M059J (cell line): ENCODE data around the gene SETD7. TPM values are rescaled to one million over a fixed set of nuclear protein-coding genes. Genes with fewer than 3 reads are reported as not detected.
"Not testable (repeated sequence)": the region's sequence is repeated elsewhere in the genome, so short reads cannot be mapped to it uniquely, and the experiment has no call there.

Experiments used
- DNase-seq: peaks from one replicate; pipeline ENCODE4 v3.0.0-alpha.2; 2012; ENCODE audit warnings: low read depth
- total RNA-seq: library from RNA; depleted of rRNA; stranded (reverse); fragments of >200 nt; shearing (Covaris generic); gene quantifications from 2 replicates; pipeline ENCODE4 v1.2.3, GENCODE V29; 2014; rRNA removed

The SETD7 gene
- total RNA-seq, 1 experiment from 2014 or later: 25.3 TPM

- peak; percentile 36 for DNase-seq
Measured at GRCh38 chr4:139465922-139466321, 90.1 kb downstream of the SETD7 start.

DNA sequence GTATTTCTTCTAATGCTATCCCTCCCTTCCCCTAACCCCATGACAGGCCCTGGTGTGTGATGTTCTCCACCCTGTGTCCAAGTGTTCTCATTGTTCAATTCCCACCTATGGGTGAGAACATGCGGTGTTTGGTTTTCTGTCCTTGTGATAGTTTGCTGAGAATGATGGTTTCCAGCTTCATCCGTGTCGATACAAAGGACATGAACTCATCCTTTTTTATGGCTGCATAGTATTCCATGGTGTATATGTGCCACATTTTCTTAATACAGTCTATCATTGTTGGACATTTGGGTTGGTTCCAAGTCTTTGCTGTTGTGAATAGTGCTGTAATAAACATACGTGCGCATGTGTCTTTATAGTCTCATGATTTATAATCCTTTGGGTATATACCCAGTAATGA lies 91.5 kb downstream of the SETD7 start:
- not testable (repeated sequence) for DNase-seq

DNA sequence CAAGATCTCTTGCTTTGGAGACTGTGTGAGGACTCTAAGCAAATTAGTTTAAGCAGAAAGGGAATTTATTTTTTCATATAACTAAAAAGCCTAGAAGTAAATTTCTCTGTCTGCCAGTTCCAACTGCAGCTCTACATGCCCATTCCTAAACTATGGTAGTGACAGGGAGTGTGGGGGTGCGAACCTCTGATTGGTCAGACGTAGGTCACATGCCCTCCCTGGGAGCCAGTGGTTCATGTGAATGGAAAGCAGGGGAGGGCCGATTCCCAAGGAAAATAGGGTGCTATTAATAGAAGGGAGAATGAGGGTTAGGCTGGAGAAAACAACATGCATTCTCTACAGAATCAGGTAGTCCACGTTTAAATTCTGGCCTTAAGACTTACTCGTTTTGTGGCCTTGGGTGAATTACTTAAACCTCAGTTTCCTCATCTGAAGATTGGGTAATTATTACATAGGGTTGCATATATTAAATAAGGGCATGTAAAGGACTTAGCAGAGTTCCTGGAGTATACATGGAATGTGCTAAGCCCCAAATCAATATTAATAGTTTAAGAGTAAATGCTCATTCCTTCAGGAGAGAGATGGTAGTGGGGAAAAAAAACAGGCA lies 94.9 kb downstream of the SETD7 start:
- DNase-seq: no peak

GRCh38 chr4:139460565-139460964 lies 95.5 kb downstream of the SETD7 start:
- DNase-seq: no peak

DNA sequence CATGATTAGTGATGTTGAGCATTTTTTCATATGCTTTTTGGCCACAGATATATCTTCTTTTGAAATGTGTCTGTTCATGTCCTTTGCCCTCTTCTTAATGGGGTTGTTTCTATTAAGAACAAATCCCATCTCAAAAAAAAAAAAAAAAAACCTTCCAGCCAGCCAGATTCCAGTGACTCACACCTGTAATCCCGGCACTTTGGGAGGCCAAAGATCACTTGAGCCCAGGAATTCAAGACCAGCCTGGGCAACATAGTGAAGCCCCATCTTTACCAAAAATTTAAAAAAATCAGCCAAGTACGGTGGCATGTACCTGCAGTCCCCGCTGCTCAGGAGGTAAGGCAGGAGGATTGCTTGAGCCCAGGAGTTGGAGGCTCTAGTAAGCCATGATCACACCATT lies 97.0 kb downstream of the SETD7 start:
- DNase-seq: peak; percentile 49

DNA sequence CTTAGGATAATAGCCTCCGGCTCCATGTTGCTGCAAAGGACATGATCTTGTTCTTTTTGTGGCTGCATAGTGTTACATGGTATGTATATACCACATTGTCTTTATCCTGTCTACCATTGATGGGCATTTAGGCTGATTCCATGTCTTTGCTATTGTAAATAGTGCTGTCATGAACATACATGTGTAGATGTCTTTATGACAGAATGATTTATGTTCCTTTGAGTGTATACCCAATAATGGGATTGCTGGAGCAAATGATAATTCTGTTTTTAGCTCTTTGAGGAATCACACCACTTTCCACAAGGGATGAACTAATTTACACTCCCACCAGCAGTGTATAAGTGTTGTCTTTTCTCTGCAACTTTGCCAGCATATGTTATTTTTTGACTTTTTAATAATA lies 97.5 kb downstream of the SETD7 start:
- DNase-seq: no peak

GRCh38 chr4:139457318-139457717 lies 98.7 kb downstream of the SETD7 start:
- DNase-seq: no peak

- DNase-seq: no peak
Measured at GRCh38 chr4:139455126-139455538, 100.9 kb downstream of the SETD7 start.

- peak; percentile 82 for DNase-seq
Measured at GRCh38 chr4:139454111-139455045, 101.6 kb downstream of the SETD7 start, which contains the start of gene RAB33B. Gene RAB33B (plus strand): TSS chr4:139454121. CDS start chr4:139454196, 75 bp downstream.

GRCh38 chr4:139453371-139454110 lies 102.5 kb downstream of the SETD7 start:
- peak; percentile 94 for DNase-seq

DNA sequence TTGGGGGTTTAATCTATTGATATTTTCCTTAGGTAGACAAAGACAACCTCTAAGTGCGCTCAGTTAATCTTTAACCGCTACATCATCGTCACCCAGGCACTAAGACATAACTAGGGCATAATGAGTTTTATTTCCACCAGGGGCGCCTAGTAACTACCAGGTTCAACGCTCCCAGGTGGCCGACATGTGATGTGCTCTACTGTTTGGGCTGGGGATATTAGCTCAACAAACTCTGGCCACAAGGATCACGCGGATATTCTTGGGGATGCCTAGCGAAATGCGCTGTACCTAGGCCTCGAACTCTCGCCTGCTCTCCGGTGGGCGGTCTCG lies 103.0 kb downstream of the SETD7 start:
- peak; percentile 75 for DNase-seq

- DNase-seq: no peak
Measured at GRCh38 chr4:139451997-139452396, 104.0 kb downstream of the SETD7 start.

- DNase-seq: no peak
Measured at GRCh38 chr4:139450586-139450985, 105.4 kb downstream of the SETD7 start.

DNA sequence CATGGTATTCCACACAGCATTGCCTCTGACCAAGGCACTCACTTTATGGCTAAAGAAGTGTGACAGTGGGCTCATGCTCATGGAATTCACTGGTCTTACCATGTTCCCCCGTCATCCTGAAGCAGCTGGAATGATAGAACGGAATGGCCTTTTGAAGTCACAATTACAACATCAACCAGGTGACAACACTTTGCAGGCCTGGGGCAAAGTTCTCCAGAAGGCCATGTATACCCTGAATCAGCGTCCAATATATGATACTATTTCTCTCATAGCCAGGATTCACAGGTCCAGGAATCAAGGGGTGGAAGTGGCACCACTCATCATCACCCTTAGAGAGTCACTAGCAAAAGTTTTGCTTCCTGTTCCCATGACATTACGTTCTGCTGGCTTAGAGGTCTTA lies 108.9 kb downstream of the SETD7 start:
- DNase-seq: not testable (repeated sequence)

Other genes with a start within 250 kb of the SETD7 start
- 6.8 and 7.6 TPM in 2 replicates for gene RAB33B, start 102.1 kb downstream of the SETD7 start, total RNA-seq
- 19.3 and 24.5 TPM in 2 replicates for gene MGST2, start 109.6 kb upstream of the SETD7 start, total RNA-seq